ENCODE data around the gene CYP27B1.
A peak's percentile ranks its signal among the peaks of the same experiment; 100 is the strongest.

The CYP27B1 gene

GRCh38 chr12:57766464-57767304 lies at the start of gene CYP27B1:
Gene CYP27B1, minus strand, starts transcription at chr12:57767078. Its CDS starts 37 bp downstream, at chr12:57767041.
- no peak for DNase-seq (ENCODE audit: low read depth)

GRCh38 chr12:57816001-57816854 lies 49.4 kb upstream of the CYP27B1 start:
- DNase-seq (ENCODE audit: low read depth): no peak

GRCh38 chr12:57815177-57816000 lies 48.5 kb upstream of the CYP27B1 start:
- no peak for DNase-seq (ENCODE audit: low read depth)

GRCh38 chr12:57813971-57814772 lies 47.3 kb upstream of the CYP27B1 start:
- DNase-seq (ENCODE audit: low read depth): no peak

GRCh38 chr12:57813111-57813970 lies 46.5 kb upstream of the CYP27B1 start:
- DNase-seq (ENCODE audit: low read depth): no peak

- DNase-seq (ENCODE audit: low read depth): no peak
Measured at GRCh38 chr12:57811028-57811755, 44.3 kb upstream of the CYP27B1 start.

- DNase-seq (ENCODE audit: low read depth): peak; percentile 25
Measured at GRCh38 chr12:57810450-57810849, 43.6 kb upstream of the CYP27B1 start.

GRCh38 chr12:57809425-57809824 lies 42.5 kb upstream of the CYP27B1 start:
- no peak for DNase-seq (ENCODE audit: low read depth)

- DNase-seq (ENCODE audit: low read depth): no peak
Measured at GRCh38 chr12:57808351-57808750, 41.5 kb upstream of the CYP27B1 start.

GRCh38 chr12:57807285-57807684 lies 40.4 kb upstream of the CYP27B1 start:
- DNase-seq (ENCODE audit: low read depth): no peak

GRCh38 chr12:57806677-57807076 lies 39.8 kb upstream of the CYP27B1 start:
- no peak for DNase-seq (ENCODE audit: low read depth)

GRCh38 chr12:57803319-57803893 lies 36.5 kb upstream of the CYP27B1 start:
- DNase-seq (ENCODE audit: low read depth): no peak

GRCh38 chr12:57802607-57803006 lies 35.7 kb upstream of the CYP27B1 start:
- no peak for DNase-seq (ENCODE audit: low read depth)

- no peak for DNase-seq (ENCODE audit: low read depth)
Measured at GRCh38 chr12:57800965-57801364, 34.1 kb upstream of the CYP27B1 start.

- no peak for DNase-seq (ENCODE audit: low read depth)
Measured at GRCh38 chr12:57797933-57798332, 31.1 kb upstream of the CYP27B1 start.

- DNase-seq (ENCODE audit: low read depth): no peak
Measured at GRCh38 chr12:57796996-57797395, 30.1 kb upstream of the CYP27B1 start.

- DNase-seq (ENCODE audit: low read depth): no peak
Measured at GRCh38 chr12:57795354-57795753, 28.5 kb upstream of the CYP27B1 start.

GRCh38 chr12:57793920-57794319 lies 27.0 kb upstream of the CYP27B1 start:
- DNase-seq (ENCODE audit: low read depth): peak; percentile 70

GRCh38 chr12:57783861-57784260 lies 17.0 kb upstream of the CYP27B1 start:
- no peak for DNase-seq (ENCODE audit: low read depth)

Data from HS-5 (cell line).